ENCODE results near the gene ASB7.
"Not testable (repeated sequence)": the region's sequence is repeated elsewhere in the genome, so short reads cannot be mapped to it uniquely, and the experiment has no call there.

The ASB7 gene

GRCh38 chr15:100651253-100651652 lies 48.9 kb downstream of the ASB7 start:
- DNase-seq (ENCODE audit: low spot score), result no peak

GRCh38 chr15:100652116-100652515 lies 49.7 kb downstream of the ASB7 start:
- no peak for DNase-seq (ENCODE audit: low spot score)

- DNase-seq (ENCODE audit: low spot score), result no peak
Measured at GRCh38 chr15:100653608-100654007, 51.2 kb downstream of the ASB7 start.

- DNase-seq (ENCODE audit: low spot score), result no peak
Measured at GRCh38 chr15:100658895-100659294, 56.5 kb downstream of the ASB7 start.

- DNase-seq (ENCODE audit: low spot score), result no peak
Measured at GRCh38 chr15:100661156-100661555, 58.8 kb downstream of the ASB7 start.

- peak; percentile 15 for DNase-seq (ENCODE audit: low spot score)
Measured at GRCh38 chr15:100663086-100663914, 60.9 kb downstream of the ASB7 start.

- no peak for DNase-seq (ENCODE audit: low spot score)
Measured at GRCh38 chr15:100663915-100664281, 61.5 kb downstream of the ASB7 start.

GRCh38 chr15:100665570-100665969 lies 63.2 kb downstream of the ASB7 start:
- no peak for DNase-seq (ENCODE audit: low spot score)

GRCh38 chr15:100667405-100668347 lies 65.3 kb downstream of the ASB7 start:
- DNase-seq (ENCODE audit: low spot score), result no peak

- DNase-seq (ENCODE audit: low spot score), result no peak
Measured at GRCh38 chr15:100668348-100668745, 66.0 kb downstream of the ASB7 start.

- DNase-seq (ENCODE audit: low spot score), result no peak
Measured at GRCh38 chr15:100669260-100669659, 66.9 kb downstream of the ASB7 start.

GRCh38 chr15:100670505-100671021 lies 68.2 kb downstream of the ASB7 start:
- DNase-seq (ENCODE audit: low spot score), result no peak

- no peak for DNase-seq (ENCODE audit: low spot score)
Measured at GRCh38 chr15:100671124-100671680, 68.8 kb downstream of the ASB7 start.

- peak; percentile 34 for DNase-seq (ENCODE audit: low spot score)
Measured at GRCh38 chr15:100671858-100672543, 69.6 kb downstream of the ASB7 start.

- no peak for DNase-seq (ENCODE audit: low spot score)
Measured at GRCh38 chr15:100672959-100673358, 70.6 kb downstream of the ASB7 start.

GRCh38 chr15:100679151-100679550 lies 76.8 kb downstream of the ASB7 start:
- not testable (repeated sequence) for DNase-seq (ENCODE audit: low spot score)

GRCh38 chr15:100680726-100681125 lies 78.3 kb downstream of the ASB7 start:
- no peak for DNase-seq (ENCODE audit: low spot score)

- DNase-seq (ENCODE audit: low spot score), result no peak
Measured at GRCh38 chr15:100681335-100681746, 79.0 kb downstream of the ASB7 start.

GRCh38 chr15:100682468-100682867 lies 80.1 kb downstream of the ASB7 start:
- no peak for DNase-seq (ENCODE audit: low spot score)

GRCh38 chr15:100683434-100683833 lies 81.0 kb downstream of the ASB7 start:
- DNase-seq (ENCODE audit: low spot score), result no peak

- DNase-seq (ENCODE audit: low spot score), result no peak
Measured at GRCh38 chr15:100684591-100684990, 82.2 kb downstream of the ASB7 start.

All from NAMALWA (cell line).